Uterus (tissue), 2 donors: Measurements from ENCODE around the gene DROSHA.

Experiments
- POLR2A ChIP-seq, 2 donors: fragments of 450-650 bp; IDR thresholded peaks; one replicate each; pipeline ENCODE4 v1.6.1; 2016; ENCODE audit warnings: antibody characterized with exemption in 2 of 2, mild to moderate bottlenecking in 1 of 2, moderate library complexity in 1 of 2
- TF ChIP-seq, protein P1 (sequence below), 4 experiments: fragments of 200-600 bp in 2 of 4; fragments of 450-650 bp in 2 of 4; sonication (generic) in 2 of 4; IDR thresholded peaks; one replicate each; pipeline ENCODE4 v1.5.1; 2016 to 2019; ENCODE audit warnings: antibody characterized with exemption in 4 of 4, mild to moderate bottlenecking in 2 of 4, moderate library complexity in 1 of 4

- TF ChIP-seq, protein P1, sequence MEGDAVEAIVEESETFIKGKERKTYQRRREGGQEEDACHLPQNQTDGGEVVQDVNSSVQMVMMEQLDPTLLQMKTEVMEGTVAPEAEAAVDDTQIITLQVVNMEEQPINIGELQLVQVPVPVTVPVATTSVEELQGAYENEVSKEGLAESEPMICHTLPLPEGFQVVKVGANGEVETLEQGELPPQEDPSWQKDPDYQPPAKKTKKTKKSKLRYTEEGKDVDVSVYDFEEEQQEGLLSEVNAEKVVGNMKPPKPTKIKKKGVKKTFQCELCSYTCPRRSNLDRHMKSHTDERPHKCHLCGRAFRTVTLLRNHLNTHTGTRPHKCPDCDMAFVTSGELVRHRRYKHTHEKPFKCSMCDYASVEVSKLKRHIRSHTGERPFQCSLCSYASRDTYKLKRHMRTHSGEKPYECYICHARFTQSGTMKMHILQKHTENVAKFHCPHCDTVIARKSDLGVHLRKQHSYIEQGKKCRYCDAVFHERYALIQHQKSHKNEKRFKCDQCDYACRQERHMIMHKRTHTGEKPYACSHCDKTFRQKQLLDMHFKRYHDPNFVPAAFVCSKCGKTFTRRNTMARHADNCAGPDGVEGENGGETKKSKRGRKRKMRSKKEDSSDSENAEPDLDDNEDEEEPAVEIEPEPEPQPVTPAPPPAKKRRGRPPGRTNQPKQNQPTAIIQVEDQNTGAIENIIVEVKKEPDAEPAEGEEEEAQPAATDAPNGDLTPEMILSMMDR (IDR thresholded peaks at IDR 0.05), result no peak
- no peak for TF ChIP-seq POLR2A (IDR thresholded peaks at IDR 0.05)
These were observed 36.6 kb downstream of the DROSHA start for GRCh38 chr5:31495336-31495735.
